Activated B cell treated with CpG ODN at 0.5 μM for 24 hours (primary cell): ENCODE results near the gene CLCN7. TPM values are rescaled to one million over a fixed set of nuclear protein-coding genes. Genes with fewer than 3 reads are reported as not detected.

Experiments
- ATAC-seq: fragments of 200-7000 bp; cut with Tn5 transposase; one replicate; pipeline ENCODE4 v1.10.0; 2021; ENCODE audit warnings: low read depth, mild to moderate bottlenecking, moderate library complexity
- CTCF ChIA-PET: fragments of 350-600 bp; sonication (Branson Sonifier 250); formaldehyde crosslinking; loops from one replicate; lab custom pipeline; 2021; ENCODE audit warnings: antibody characterized with exemption; lab: Charles Lee
- POLR2A ChIA-PET: fragments of 350-600 bp; sonication (Branson Sonifier 250); formaldehyde crosslinking; loops from one replicate; lab custom pipeline; 2021; ENCODE audit warnings: antibody characterized with exemption; lab: Charles Lee
- DNase-seq: peaks from one replicate; pipeline ENCODE4 v3.0.0; 2022
- H3K27ac Mint-ChIP-seq: one replicate; pipeline ENCODE4 v1.8.0; 2020; ENCODE audit warnings: mixed read lengths
- H3K27me3 Mint-ChIP-seq: one replicate; pipeline ENCODE4 v1.8.0; 2021; ENCODE audit warnings: mixed read lengths
- H3K36me3 Mint-ChIP-seq: one replicate; pipeline ENCODE4 v1.8.0; 2021; ENCODE audit warnings: low read depth, mixed read lengths
- H3K4me1 Mint-ChIP-seq: one replicate; pipeline ENCODE4 v1.8.0; 2021; ENCODE audit warnings: mixed read lengths
- H3K4me3 Mint-ChIP-seq: one replicate; pipeline ENCODE4 v1.8.0; 2020; ENCODE audit warnings: mild to moderate bottlenecking, mixed read lengths
- H3K9me3 Mint-ChIP-seq: one replicate; pipeline ENCODE4 v1.8.0; 2020; ENCODE audit warnings: mixed read lengths
- CTCF ChIP-seq: fragments of 200-600 bp; IDR thresholded peaks from one replicate; pipeline ENCODE4 v1.8.0; 2022; ENCODE audit warnings: antibody characterized with exemption, mild to moderate bottlenecking
- intact Hi-C: fragments of 100-400 bp; cut with micrococcal nuclease; formaldehyde crosslinking; loops from one replicate; pipeline ENCODE4 v1.15.1; 2024
- total RNA-seq: library from RNA; stranded (reverse); gene quantifications from 2 replicates; pipeline ENCODE4 v1.2.3, GENCODE V29; 2022

The CLCN7 gene
- total RNA-seq, 1 donor from 2014 or later, result 144 TPM

GRCh38 chr16:1518626-1519135, 43.9 kb upstream of the CLCN7 start:
- ChIA-PET CTCF (no interaction called here), POLR2A (interaction anchor here (0.6 kb wide), 1 partner anchor 15 kb away, joined by 12 read pairs; no protein-coding TSS in a partner anchor)
- H3K4me1 Mint-ChIP-seq, result no peaks in the 10 kb centered on the region
- ATAC-seq, result no peak
- no peak overlapping the region for H3K27ac Mint-ChIP-seq
- no peak overlapping the region for H3K4me3 Mint-ChIP-seq
- no peaks in the 10 kb centered on the region for H3K36me3 Mint-ChIP-seq
- H3K9me3 Mint-ChIP-seq, result peaks cover 7% of the 10 kb centered on the region
- no peak for DNase-seq
- TF ChIP-seq CTCF, result no peak
- H3K27me3 Mint-ChIP-seq, result no peaks in the 10 kb centered on the region
- intact Hi-C loops, result no loop called here

DNA sequence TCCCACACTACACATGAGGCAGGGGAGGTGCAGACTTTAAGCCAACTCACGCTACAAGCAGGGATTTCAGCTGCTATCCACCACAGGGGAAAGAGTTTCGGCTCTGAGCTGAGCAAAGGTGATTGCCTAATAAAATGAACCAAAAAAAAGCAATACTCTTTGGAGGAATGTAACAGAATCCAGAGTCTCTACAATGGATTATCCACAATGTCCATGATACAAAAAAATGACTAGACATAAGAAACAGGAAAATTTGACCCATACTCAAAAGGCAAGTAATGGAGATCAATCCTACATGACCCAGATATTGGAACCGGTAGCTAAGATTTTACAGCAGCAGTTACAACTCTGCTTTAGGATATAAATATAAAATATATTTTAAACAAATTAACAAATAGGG, 39.7 kb upstream of the CLCN7 start:
- ChIA-PET CTCF (no interaction called here), POLR2A (no interaction called here)
- Mint-ChIP-seq H3K27me3 (no peaks in the 10 kb centered on the region), H3K36me3 (peaks cover 18% of the 10 kb centered on the region), H3K9me3 (peaks cover 7% of the 10 kb centered on the region), H3K4me1 (no peaks in the 10 kb centered on the region), H3K4me3 (no peak overlapping the region), H3K27ac (no peak overlapping the region)
- DNase-seq, result no peak
- ATAC-seq, result no peak
- TF ChIP-seq CTCF, result no peak
- intact Hi-C loops, result no loop called here

- no peak for TF ChIP-seq CTCF
- ATAC-seq (no peak), DNase-seq (no peak)
- intact Hi-C loops, result no loop called here
- Mint-ChIP-seq H3K4me3 (no peak overlapping the region), H3K9me3 (peaks cover 7% of the 10 kb centered on the region), H3K4me1 (no peaks in the 10 kb centered on the region), H3K27ac (no peak overlapping the region), H3K27me3 (no peaks in the 10 kb centered on the region), H3K36me3 (peaks cover 21% of the 10 kb centered on the region)
- CTCF ChIA-PET, result no interaction called here
- POLR2A ChIA-PET, result interaction anchor here (0.7 kb wide), 1 partner anchor 49 kb away, joined by 7 read pairs; no protein-coding TSS in a partner anchor
Observed at GRCh38 chr16:1512774-1513173, 37.9 kb upstream of the CLCN7 start.

- intact Hi-C loops, result no loop called here
- ATAC-seq (no peak), DNase-seq (no peak)
- Mint-ChIP-seq H3K4me1 (no peaks in the 10 kb centered on the region), H3K9me3 (peaks cover 7% of the 10 kb centered on the region), H3K36me3 (peaks cover 28% of the 10 kb centered on the region), H3K27me3 (no peaks in the 10 kb centered on the region), H3K4me3 (no peak overlapping the region), H3K27ac (no peak overlapping the region)
- POLR2A ChIA-PET, result interaction anchor here (0.6 to 0.7 kb wide), 2 partner anchors 49 to 206 kb away, joined by 3 to 7 read pairs; no protein-coding TSS in a partner anchor
- TF ChIP-seq CTCF, result no peak
- CTCF ChIA-PET, result no interaction called here
Observed at GRCh38 chr16:1511662-1512569, 37.1 kb upstream of the CLCN7 start.

DNA sequence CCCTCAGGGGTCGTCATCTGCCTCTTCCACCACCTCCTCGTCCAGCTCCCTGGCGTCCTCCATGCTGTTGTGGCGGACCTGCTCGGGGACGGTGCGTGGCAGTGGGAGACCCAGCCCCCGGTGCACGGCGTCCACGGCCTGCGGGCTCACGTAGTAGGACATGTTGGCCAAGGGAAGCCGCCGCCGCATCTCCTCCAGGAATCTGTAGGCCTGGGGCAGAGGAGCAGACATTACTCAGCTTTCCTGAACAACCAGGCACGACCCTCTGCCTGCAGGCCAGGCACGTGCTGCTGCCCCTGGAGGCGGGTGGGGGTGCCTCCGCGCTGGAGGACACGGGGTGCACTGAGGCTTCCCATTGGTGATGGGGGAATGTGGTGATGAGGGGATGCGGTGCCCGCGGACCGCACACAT, 36.1 kb upstream of the CLCN7 start:
- intact Hi-C loops, result no loop called here

More for the DNA sequence above, 36.1 kb upstream of the CLCN7 start:
- DNase-seq (no peak), ATAC-seq (no peak)
- Mint-ChIP-seq H3K27ac (no peak overlapping the region), H3K4me1 (no peaks in the 10 kb centered on the region), H3K4me3 (no peak overlapping the region), H3K27me3 (no peaks in the 10 kb centered on the region), H3K36me3 (peaks cover 33% of the 10 kb centered on the region), H3K9me3 (peaks cover 7% of the 10 kb centered on the region)
- no peak for TF ChIP-seq CTCF
- ChIA-PET POLR2A (interaction anchor here (0.6 to 0.8 kb wide), 2 partner anchors 90 to 207 kb away, joined by 3 read pairs; partner anchors contain the start of gene UQCC4), CTCF (no interaction called here)
